Colon (tissue), 2 donors: ENCODE data around the gene SCNN1G.
"Not testable (repeated sequence)": the region's sequence is repeated elsewhere in the genome, so short reads cannot be mapped to it uniquely, and the experiment has no call there.

Experiments used
- FAIRE-seq: peaks from 2 replicates; lab custom pipeline; 2012; peaks lifted over from hg19 to GRCh38; lab: Jason Lieb, UNC
- donor health status: control.
- donor health status: control.

The SCNN1G gene

DNA sequence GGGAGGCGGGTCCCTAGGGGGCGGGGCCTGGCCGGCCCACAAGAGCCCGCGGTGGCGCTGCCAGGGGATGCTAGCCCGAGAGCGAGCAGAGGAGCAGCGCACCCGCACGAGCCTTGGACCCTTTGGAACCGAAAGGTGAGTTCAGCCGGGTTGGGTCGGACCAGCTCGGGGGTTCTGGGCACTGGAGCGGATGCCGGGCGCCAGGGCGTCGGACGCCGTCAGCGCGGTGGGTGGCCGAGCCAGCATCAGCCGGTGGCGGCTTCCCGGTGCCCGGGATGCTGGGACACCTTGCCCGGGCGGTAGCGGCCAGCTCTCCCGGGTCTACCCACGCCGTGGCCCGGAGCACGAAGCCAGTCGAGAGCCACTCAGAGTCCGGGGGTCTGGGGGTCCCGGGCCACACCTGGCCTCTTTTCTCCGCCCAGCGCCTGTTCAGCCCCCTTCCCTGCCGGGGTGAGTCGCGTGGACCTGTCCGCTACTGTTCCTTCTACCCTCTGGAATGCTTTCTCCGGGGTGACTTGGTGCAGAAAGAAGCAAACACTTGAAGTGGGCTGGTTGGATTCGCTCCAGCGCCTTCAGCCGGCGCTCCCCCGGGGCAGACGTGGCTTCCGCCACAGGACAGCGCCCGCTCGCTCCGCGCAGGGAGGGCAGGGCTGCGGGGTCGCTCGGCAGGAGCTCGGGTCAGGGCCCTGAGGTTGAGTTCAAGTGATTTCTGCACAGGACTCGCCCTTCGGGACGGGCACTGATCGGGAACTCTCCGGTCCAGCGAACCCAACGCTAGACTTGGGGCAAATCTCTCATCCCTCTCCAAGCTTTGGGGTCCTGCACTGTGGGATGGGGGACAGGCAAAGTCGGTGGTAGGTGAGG lies at the start of gene SCNN1G:
Gene SCNN1G, plus strand, starts transcription at position 67 of the 864 bp plus-strand sequence. CDS start 3,527 bp downstream, outside the sequence.
- FAIRE-seq = no peak

GRCh38 chr16:23132775-23133463 lies 49.6 kb upstream of the SCNN1G start:
- no peak for FAIRE-seq

DNA sequence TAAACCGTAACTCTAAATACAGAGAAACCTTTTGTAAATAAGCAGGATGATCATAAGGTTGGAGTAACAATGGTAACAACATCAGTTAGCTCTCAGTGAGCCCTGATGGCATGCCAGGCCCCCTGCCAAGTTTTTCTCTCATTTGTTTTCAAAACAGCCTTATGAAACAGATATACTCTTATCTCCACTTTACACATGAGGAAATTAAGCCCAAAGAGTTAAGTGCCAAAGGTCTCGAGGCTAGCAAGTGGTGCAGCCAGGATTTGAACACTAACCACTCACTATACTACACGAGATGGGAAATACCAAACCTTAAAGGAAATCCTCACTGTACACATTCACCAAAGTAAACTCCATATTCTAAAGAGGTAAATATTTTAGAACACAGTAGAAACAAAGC lies 48.3 kb upstream of the SCNN1G start:
- FAIRE-seq = no peak

- no peak for FAIRE-seq
Observed at GRCh38 chr16:23137256-23137655, 45.3 kb upstream of the SCNN1G start.

DNA sequence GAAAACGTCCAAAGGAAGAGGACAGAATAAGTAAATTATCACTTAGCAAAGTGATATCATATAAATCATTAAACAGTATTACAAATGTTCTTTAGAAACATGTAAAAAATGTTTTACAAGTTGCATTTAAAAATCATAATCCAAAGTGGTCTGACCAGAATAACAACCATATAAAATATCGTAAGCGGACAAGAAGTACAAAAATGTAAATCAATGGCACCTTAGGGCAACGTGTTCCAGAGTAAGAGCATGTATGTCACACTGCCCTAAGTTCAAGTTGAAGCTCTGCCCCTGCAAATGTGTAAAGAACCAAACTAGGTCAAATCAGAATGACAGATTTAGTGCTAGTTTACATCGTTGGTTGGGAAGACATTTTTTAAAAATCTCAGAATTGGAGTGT lies 44.7 kb upstream of the SCNN1G start:
- no peak for FAIRE-seq

DNA sequence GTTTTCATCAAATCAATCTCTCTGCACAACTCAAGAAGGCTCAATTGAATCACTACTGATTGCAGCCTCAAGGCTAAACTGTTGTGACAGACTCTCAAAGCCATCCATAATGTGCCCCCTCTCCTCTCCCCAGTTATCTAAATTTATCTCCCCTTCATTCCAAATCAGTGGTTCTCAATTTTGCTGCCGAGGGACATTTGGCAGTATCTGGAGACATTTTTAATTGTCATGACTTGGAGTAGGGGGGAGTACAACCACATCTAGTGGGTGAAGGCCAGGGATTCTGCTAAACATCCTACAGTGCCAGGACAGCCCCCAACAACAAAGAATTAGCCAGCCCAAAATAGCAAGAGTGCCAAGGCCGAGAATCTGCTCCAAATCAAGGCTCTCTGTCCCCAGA lies 42.4 kb upstream of the SCNN1G start:
- no peak for FAIRE-seq

GRCh38 chr16:23141033-23141432 lies 41.5 kb upstream of the SCNN1G start:
- FAIRE-seq = no peak

DNA sequence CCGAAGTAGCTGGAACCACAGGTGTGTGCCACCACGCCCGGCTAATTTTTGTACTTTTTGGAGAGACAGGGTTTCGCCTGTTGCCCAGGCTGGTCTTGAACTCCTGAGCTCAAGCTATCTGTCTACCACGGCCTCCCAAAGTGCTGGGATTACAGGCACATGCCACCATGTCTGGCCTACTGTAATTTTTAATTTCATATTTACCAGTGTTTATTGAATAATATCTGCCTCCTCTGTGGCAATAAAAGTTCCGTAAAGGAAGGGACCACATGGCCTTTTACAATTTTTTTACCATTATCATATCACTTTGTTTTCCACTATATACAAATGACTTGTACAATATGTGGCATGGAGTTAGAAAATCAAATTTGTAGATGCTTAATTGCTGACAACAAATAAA lies 41.0 kb upstream of the SCNN1G start:
- FAIRE-seq = no peak

GRCh38 chr16:23141959-23142740 lies 40.4 kb upstream of the SCNN1G start:
- no peak for FAIRE-seq

DNA sequence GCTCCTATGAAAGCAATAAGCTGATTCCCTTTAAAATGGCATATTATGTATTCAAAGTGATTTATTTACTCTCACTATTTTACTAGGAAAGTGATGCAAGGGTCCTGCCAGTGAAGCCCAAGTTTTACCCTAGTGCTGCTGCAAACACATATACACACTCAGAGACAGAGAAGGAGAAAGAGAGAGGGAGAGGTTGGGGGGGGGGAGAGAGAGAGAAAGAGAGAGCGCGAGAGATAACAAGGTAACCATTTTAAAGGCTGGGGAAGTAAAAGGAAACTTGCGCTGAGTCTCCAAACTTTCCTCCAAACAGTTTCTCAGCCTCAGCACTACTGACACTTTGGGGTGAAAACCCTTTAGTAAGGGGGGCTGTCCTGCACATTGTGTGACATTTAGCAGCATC lies 39.2 kb upstream of the SCNN1G start:
- no peak for FAIRE-seq

DNA sequence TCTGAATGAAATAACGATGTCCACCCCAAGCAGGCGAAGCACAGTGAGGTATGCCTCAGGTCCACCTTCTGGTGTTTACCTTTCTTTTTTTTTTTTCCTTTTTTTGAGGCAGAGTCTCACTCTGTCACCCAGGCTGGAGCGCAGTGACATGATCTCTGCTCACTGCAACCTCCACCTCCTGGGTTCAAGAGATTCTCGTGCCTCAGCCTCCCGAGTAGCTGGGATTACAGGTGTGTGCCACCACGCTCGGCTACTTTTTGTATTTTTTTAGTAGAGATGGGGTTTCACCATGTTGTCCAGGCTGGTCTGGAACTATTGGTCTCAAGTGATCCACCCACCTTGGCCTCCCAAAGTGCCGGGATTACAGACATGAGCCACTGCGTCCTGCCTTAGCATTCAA lies 38.2 kb upstream of the SCNN1G start:
- FAIRE-seq = not testable (repeated sequence)

- no peak for FAIRE-seq
Observed at GRCh38 chr16:23145186-23145585, 37.4 kb upstream of the SCNN1G start.

- FAIRE-seq = no peak
Observed at GRCh38 chr16:23145608-23146007, 36.9 kb upstream of the SCNN1G start.

- no peak for FAIRE-seq
Observed at GRCh38 chr16:23146877-23147601, 35.5 kb upstream of the SCNN1G start.

DNA sequence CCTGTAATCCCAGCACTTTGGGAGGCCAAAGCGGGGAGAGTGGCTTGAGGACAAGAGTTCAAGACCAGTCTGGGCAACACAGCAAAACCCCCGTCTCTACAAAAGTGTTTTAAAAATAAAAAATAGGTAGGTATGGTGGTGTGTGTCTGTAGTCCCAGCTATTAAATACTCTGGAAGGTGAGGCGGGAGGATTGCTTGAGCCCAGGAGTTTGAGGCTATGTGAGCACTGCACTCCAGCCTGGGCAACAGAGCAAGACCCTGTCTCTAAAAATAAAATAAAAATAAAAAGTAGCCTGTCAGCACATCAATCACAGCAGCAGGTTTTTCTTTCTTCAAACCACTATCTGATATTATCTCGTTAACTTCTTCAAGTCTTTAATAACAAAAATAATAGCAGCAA lies 34.9 kb upstream of the SCNN1G start:
- FAIRE-seq = no peak

DNA sequence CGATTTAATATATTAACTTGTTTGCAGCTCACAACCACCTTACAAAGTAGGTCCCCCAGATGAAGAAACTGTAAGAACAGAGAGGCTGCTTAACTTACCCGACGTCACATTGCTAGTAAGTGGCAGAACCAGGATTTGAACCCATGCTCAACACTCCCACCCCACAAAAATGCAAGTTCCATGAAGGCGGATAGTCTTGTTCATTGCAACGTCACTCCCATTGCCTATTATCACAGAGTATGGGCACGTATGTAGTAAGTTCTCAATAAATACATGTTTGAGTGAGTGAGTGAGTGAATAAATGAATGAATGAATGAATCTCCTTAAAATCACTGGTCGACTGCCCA lies 34.4 kb upstream of the SCNN1G start:
- no peak for FAIRE-seq

- FAIRE-seq = no peak
Observed at GRCh38 chr16:23148513-23149266, 33.9 kb upstream of the SCNN1G start.

DNA sequence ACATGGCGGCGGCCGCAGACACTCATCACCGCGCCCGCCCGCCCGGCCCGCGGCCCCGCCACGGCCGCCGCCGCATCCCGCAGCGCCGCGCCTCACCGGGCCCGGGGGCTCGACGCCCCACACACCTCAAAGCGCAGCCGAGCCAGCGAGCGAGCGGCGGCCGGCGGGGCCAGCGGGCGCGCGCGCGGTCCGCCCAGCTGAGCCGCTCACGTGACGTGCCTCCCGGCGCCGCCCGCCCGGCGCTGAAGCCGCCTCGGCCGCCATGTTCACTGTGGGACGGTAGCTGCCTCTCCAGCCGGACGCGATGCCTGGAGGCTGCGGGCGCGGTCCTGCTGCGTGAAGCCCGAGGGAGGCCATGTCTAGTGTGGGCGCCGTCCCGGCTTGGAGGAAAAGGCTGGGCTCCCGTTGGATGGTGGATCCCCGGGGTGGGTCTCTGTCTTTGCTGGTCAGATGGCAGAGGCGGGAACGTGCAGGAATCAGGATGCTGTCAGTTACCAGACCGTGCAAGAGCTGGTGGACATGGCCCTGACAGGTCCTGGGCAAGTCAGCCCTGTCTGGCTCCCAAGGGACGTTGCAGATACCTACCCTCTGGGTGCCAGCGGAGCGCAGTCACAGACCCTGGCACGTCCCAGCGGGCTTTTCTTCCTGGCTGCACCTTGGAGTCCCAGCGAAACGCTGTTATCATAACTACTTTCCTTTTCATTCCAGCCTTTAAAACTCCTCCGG lies 33.1 kb upstream of the SCNN1G start, which contains the start of gene USP31:
Gene USP31, minus strand, starts transcription at position 186 of the 726 bp plus-strand sequence. Its CDS starts 182 bp downstream, at position 4.
- no peak for FAIRE-seq

GRCh38 chr16:23149993-23150364 lies 32.6 kb upstream of the SCNN1G start:
- no peak for FAIRE-seq

- FAIRE-seq = no peak
Observed at GRCh38 chr16:23152386-23153178, 30.0 kb upstream of the SCNN1G start.
